ENCODE measurements around the gene DNAAF8.

The DNAAF8 gene

DNA sequence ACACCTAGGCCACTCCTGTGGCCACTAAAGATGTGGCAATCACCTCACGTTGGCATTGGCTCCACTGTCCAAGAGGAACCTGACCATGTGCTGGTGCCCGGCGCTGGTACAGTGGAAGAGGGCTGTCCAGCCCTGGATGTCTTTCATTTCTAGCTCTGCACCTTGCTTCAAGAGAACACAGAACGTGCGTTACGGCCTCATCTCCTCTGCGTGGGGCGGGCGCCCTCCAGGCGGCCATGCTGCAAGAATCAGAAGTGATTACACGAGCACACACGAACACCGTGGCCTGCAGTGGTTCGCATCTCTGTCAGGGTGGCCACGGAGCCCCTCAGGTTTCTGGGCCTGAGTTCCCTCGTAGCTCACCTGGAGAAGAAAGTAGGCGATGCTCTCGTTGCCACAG lies 7.7 kb upstream of the DNAAF8 start:
- no peak for DNase-seq (ENCODE audit: low read depth)
- no peak overlapping the region for H3K4me3 ChIP-seq (ENCODE audit: low read length)
- TF ChIP-seq, protein P1, sequence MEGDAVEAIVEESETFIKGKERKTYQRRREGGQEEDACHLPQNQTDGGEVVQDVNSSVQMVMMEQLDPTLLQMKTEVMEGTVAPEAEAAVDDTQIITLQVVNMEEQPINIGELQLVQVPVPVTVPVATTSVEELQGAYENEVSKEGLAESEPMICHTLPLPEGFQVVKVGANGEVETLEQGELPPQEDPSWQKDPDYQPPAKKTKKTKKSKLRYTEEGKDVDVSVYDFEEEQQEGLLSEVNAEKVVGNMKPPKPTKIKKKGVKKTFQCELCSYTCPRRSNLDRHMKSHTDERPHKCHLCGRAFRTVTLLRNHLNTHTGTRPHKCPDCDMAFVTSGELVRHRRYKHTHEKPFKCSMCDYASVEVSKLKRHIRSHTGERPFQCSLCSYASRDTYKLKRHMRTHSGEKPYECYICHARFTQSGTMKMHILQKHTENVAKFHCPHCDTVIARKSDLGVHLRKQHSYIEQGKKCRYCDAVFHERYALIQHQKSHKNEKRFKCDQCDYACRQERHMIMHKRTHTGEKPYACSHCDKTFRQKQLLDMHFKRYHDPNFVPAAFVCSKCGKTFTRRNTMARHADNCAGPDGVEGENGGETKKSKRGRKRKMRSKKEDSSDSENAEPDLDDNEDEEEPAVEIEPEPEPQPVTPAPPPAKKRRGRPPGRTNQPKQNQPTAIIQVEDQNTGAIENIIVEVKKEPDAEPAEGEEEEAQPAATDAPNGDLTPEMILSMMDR (conservative IDR thresholded peaks at IDR 0.05; ENCODE audit: low read length): no peak

DNA sequence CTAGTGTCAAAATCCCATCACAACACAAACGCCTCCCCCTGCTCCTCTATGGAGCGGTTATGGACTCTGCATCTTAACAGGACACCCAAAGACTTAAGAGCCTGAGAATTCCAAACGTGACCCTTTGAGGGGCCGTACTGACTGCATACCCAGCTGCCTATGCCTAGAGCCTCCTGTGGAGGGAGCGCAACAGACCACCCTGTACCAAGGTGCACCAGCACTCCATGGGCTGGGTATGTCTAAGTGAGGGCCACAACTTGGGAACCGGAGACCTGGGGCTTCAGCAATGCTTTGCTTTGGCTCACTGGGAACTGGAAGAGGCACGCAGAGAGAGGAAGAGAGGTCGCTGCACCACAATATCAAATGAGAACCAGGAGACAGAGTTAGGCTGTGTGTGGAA lies 5.7 kb upstream of the DNAAF8 start:
- H3K4me3 ChIP-seq (ENCODE audit: low read length): no peak overlapping the region
- DNase-seq (ENCODE audit: low read depth): no peak
- TF ChIP-seq, protein P1 (conservative IDR thresholded peaks at IDR 0.05; ENCODE audit: low read length): no peak

DNA sequence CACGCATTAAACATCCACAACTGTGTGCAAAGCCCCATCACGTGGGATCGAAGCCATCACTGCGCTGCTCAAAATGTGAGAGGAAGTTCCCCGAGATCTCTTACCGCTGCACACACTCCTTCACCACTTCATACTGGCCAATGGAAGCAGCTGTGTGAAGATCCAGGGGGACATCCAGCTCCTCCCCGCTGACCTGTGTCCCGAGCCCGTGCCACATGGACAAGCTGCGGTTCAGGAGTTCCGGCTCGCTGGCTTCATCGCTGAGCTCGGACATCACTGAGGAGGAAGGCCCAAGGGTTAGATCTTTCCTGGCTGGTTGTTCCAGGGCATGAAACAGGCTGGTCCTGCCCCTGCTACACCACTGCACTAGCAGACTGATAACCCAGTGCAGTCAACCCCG lies 4.5 kb upstream of the DNAAF8 start:
- no peak for DNase-seq (ENCODE audit: low read depth)
- H3K4me3 ChIP-seq (ENCODE audit: low read length): no peak overlapping the region
- TF ChIP-seq, protein P1 (conservative IDR thresholded peaks at IDR 0.05; ENCODE audit: low read length): no peak

DNA sequence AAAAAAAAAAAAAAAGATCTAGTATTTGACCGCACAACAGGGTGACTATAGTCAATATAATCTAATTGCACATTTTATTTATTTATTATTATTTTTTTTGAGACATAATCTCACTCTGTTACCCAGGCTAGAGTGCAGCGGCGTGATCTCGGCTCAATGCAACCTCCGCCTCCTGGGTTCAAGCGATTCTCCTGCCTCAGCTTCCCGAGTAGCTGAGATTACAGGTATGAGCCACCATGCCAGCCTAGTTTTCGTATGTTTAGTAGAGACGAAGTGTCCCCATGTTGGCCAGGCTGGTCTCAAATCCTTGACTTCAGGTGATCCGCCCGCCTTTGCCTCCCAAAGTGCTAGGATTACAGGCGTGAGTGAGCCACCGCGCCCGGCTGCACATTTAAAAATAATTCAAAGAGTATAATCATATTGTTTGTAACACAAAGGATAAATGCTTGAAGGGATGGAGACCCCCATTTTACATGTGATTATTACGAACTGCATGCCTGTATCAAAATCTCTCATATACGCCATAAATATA lies 1.1 kb upstream of the DNAAF8 start:
- peak overlapping the region; percentile 98 for H3K4me3 ChIP-seq (ENCODE audit: low read length)
- TF ChIP-seq, protein P1 (conservative IDR thresholded peaks at IDR 0.05; ENCODE audit: low read length): no peak
- no peak for DNase-seq (ENCODE audit: low read depth)

DNA sequence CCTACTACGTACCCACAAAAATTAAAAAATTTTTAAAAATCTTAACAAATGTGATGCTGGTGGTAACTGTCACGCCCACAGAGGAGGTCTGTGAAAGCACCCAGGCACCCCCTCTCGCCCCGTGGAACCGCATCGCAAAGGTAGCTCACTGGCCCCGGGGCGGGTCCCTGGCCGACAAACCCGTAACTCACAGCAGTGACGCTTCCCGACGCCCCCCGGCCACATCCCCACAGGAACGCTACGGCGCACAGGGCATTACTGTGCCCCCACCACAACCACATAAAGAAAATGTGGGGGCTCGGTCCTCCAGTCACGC lies 632 bp upstream of the DNAAF8 start:
- H3K4me3 ChIP-seq (ENCODE audit: low read length): peak overlapping the region; percentile 98
- DNase-seq (ENCODE audit: low read depth): no peak
- TF ChIP-seq, protein P1 (conservative IDR thresholded peaks at IDR 0.05; ENCODE audit: low read length): no peak

DNA sequence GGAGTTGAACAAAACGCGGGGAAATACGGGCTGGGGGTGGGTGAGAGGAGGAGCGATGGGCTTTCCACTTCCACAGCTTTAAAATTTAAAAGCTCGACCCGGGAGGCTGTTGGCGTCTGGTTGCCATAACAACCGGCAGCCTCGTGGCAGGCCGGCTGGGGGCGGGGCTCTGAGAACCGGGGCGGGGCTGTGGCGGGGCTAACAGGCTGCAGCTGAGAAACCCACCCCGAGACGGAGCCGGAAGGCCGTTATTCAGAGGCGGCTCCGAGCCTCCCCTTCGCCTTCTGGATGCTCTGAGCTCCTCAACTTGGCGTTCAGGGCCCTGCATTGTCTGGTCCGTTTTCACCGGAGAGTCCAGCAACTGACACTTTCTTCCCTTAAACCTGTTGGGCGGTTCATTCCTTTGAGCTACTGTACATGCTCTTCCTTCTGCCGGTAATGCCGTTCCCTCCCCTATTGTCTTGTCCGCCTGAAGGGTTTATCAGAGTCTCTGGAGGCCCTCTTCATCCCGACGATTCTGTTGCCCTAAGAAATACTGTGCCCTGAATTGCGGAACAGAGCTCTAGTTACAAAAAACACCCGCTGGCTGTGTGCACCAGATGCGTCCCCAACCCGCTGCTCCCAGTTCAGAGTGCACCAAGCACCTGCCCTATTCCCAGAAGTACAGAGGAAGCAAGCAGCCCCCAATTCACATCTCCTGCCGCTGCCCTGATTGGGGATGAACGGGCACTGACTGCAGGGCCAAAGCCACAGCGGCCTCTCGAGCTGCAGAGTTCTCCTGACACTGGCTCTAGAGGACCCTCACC lies 596 bp downstream of the DNAAF8 start:
- TF ChIP-seq, protein P1 (conservative IDR thresholded peaks at IDR 0.05; ENCODE audit: low read length): no peak
- DNase-seq (ENCODE audit: low read depth): peak; percentile 69
- peak overlapping the region; percentile 98 for H3K4me3 ChIP-seq (ENCODE audit: low read length)

DNA sequence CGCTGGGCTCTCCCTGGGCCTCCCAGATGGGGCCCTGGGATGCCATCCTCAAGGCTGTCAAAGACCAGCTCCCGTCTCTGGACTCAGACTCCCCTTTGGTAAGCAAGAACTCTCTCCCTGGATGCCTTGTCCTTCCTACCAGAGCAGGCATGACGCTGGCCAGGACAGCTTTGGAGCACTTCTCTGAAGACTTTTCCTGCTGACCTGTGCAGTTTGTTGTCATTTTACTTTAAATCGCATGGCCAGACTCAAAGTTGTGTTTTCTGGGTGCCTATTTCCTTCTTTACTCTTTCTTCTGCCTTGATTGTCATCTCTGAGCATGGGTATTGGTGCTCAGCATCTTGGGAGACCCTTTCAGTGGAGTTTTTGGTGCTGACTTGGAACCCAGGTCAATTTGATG lies 2.2 kb downstream of the DNAAF8 start:
- H3K4me3 ChIP-seq (ENCODE audit: low read length): no peak overlapping the region
- no peak for DNase-seq (ENCODE audit: low read depth)
- TF ChIP-seq, protein P1 (conservative IDR thresholded peaks at IDR 0.05; ENCODE audit: low read length): no peak
